Tibial nerve (tissue), 4 donors: ENCODE results near the gene ARHGAP1.
"Not testable (repeated sequence)": the region's sequence is repeated elsewhere in the genome, so short reads cannot be mapped to it uniquely, and the experiment has no call there.

ENCODE experiments used
- EP300 ChIP-seq, 2 donors: sonication (generic); formaldehyde crosslinking; IDR thresholded peaks; one replicate each; pipeline ENCODE4 v1.6.1; 2017; ENCODE audit warnings: antibody characterized with exemption in 2 of 2, mild to moderate bottlenecking in 1 of 2
- TF ChIP-seq, protein P1 (sequence below), 5 experiments: fragments of 200-600 bp in 3 of 5; fragments of 450-650 bp in 2 of 5; sonication (generic) in 3 of 5; IDR thresholded peaks; one replicate each; pipeline ENCODE4 v1.5.1; 2016 to 2019; ENCODE audit warnings: antibody characterized with exemption in 5 of 5, mild to moderate bottlenecking in 3 of 5, moderate library complexity in 2 of 5

DNA sequence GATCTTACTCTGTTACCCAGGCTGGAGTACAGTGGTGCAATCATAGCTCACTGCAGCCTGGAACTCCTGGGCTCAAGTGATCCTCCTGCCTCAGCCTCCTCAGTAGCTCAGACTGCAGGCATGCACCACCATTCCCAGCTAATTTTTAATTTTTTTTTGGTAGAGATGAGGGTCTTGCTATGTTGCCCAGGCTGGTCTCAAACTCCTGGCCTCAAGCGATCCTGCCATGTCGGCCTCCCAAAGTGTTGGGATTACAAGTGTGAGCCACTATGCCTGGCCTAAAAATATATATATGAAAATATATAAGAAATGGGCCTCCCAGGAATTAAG is 17.4 kb upstream of the ARHGAP1 start:
- TF ChIP-seq, protein P1, sequence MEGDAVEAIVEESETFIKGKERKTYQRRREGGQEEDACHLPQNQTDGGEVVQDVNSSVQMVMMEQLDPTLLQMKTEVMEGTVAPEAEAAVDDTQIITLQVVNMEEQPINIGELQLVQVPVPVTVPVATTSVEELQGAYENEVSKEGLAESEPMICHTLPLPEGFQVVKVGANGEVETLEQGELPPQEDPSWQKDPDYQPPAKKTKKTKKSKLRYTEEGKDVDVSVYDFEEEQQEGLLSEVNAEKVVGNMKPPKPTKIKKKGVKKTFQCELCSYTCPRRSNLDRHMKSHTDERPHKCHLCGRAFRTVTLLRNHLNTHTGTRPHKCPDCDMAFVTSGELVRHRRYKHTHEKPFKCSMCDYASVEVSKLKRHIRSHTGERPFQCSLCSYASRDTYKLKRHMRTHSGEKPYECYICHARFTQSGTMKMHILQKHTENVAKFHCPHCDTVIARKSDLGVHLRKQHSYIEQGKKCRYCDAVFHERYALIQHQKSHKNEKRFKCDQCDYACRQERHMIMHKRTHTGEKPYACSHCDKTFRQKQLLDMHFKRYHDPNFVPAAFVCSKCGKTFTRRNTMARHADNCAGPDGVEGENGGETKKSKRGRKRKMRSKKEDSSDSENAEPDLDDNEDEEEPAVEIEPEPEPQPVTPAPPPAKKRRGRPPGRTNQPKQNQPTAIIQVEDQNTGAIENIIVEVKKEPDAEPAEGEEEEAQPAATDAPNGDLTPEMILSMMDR (IDR thresholded peaks at IDR 0.05): not testable (repeated sequence)
- not testable (repeated sequence) for TF ChIP-seq EP300 (IDR thresholded peaks at IDR 0.05)
